HG03460 (cell line): ENCODE measurements around the gene KIF6.

Experiments used
- ATAC-seq: cut with Tn5 transposase; IDR thresholded peaks from one replicate; pipeline ENCODE4 v1.9.1; 2021; ENCODE audit not compliant: unreplicated experiment

Gene KIF6

GRCh38 chr6:39666706-39667489, 58.3 kb downstream of the KIF6 start:
- no peak for ATAC-seq

GRCh38 chr6:39665861-39666260, 59.3 kb downstream of the KIF6 start:
- ATAC-seq = no peak

- no peak for ATAC-seq
Observed at GRCh38 chr6:39664173-39664572, 61.0 kb downstream of the KIF6 start.

GRCh38 chr6:39657355-39658135, 67.7 kb downstream of the KIF6 start:
- no peak for ATAC-seq

- no peak for ATAC-seq
Observed at GRCh38 chr6:39654121-39654520, 71.1 kb downstream of the KIF6 start.

- no peak for ATAC-seq
Observed at GRCh38 chr6:39653612-39654011, 71.6 kb downstream of the KIF6 start.

- ATAC-seq = no peak
Observed at GRCh38 chr6:39649996-39650395, 75.2 kb downstream of the KIF6 start.

GRCh38 chr6:39646751-39647420, 78.3 kb downstream of the KIF6 start:
- no peak for ATAC-seq

GRCh38 chr6:39642270-39642669, 82.9 kb downstream of the KIF6 start:
- ATAC-seq = no peak

- no peak for ATAC-seq
Observed at GRCh38 chr6:39638126-39638822, 86.9 kb downstream of the KIF6 start.

- no peak for ATAC-seq
Observed at GRCh38 chr6:39634646-39635341, 90.4 kb downstream of the KIF6 start.

GRCh38 chr6:39625209-39625608, 100.0 kb downstream of the KIF6 start:
- ATAC-seq = no peak

GRCh38 chr6:39623750-39624149, 101.5 kb downstream of the KIF6 start:
- ATAC-seq = no peak

- no peak for ATAC-seq
Observed at GRCh38 chr6:39617520-39617919, 107.7 kb downstream of the KIF6 start.

- no peak for ATAC-seq
Observed at GRCh38 chr6:39617026-39617425, 108.2 kb downstream of the KIF6 start.

- no peak for ATAC-seq
Observed at GRCh38 chr6:39615622-39616021, 109.6 kb downstream of the KIF6 start.

GRCh38 chr6:39614393-39614950, 110.7 kb downstream of the KIF6 start:
- ATAC-seq = no peak

- ATAC-seq = no peak
Observed at GRCh38 chr6:39610221-39610620, 115.0 kb downstream of the KIF6 start.

- peak; percentile 76 for ATAC-seq
Observed at GRCh38 chr6:39608652-39609345, 116.4 kb downstream of the KIF6 start.
